Measurements from ENCODE around the gene ZBTB18.

DNA sequence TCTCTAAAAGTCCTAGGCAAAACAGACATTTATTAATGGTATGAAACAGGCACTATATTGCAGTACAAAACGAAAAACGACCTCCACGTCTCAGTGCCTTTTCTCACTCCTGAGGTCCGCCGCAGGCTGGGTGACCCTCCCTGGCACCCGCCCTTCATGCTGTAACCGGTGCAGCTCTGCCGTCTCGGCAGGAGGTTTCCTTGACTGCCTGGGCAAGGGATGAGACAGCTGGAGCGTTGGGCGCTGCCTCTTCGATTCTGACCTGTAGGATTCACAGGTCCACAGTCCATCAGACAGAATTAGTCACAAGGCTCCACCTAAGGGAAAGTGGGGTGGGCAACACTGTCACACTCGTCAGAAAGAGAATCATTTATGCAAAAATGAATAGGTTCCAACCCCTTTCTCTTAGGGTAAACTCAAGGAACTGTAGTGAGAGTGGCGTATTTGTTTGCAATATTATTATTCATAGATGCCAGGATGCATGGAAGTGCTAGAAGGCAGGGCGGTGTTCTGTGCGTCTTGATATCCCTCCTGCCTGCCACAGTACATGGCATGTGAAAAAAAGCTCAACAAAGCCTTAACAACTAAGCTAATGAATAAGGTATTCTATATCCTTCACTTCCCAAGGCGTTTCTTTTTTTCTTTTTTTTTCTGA, 23.5 kb upstream of the ZBTB18 start:
- TF ChIP-seq, protein P1, sequence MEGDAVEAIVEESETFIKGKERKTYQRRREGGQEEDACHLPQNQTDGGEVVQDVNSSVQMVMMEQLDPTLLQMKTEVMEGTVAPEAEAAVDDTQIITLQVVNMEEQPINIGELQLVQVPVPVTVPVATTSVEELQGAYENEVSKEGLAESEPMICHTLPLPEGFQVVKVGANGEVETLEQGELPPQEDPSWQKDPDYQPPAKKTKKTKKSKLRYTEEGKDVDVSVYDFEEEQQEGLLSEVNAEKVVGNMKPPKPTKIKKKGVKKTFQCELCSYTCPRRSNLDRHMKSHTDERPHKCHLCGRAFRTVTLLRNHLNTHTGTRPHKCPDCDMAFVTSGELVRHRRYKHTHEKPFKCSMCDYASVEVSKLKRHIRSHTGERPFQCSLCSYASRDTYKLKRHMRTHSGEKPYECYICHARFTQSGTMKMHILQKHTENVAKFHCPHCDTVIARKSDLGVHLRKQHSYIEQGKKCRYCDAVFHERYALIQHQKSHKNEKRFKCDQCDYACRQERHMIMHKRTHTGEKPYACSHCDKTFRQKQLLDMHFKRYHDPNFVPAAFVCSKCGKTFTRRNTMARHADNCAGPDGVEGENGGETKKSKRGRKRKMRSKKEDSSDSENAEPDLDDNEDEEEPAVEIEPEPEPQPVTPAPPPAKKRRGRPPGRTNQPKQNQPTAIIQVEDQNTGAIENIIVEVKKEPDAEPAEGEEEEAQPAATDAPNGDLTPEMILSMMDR (IDR thresholded peaks at IDR 0.05): no peak
- no peak for TF ChIP-seq EZH2 (IDR thresholded peaks at IDR 0.05; ENCODE audit: borderline replicate concordance, insufficient read depth, low read depth, low read length, poor library complexity, severe bottlenecking)

All from B cell (primary cell).